Activated naive CD4-positive, alpha-beta T cell treated with anti-CD3 and anti-CD28 coated beads, Interleukin-2, amount 10 ng/mL, durations not matched to agents 7 days and 5 days (primary cell): ENCODE measurements around the gene CTBP1.

Source experiments
- CTCF ChIA-PET: fragments of 350-600 bp; sonication (Branson Sonifier 250); formaldehyde crosslinking; loops from one replicate; lab custom pipeline; 2021; ENCODE audit warnings: antibody characterized with exemption; lab: Charles Lee
- DNase-seq: peaks from one replicate; pipeline ENCODE4 v3.0.0-alpha.2; 2020
- H3K27ac Mint-ChIP-seq: one replicate; pipeline ENCODE4 v1.8.0; 2021; ENCODE audit warnings: mild to moderate bottlenecking, moderate library complexity, mixed read lengths
- H3K27me3 Mint-ChIP-seq: one replicate; pipeline ENCODE4 v1.8.0; 2021; ENCODE audit warnings: mild to moderate bottlenecking, mixed read lengths
- H3K36me3 Mint-ChIP-seq: one replicate; pipeline ENCODE4 v1.8.0; 2021; ENCODE audit warnings: mixed read lengths
- H3K4me1 Mint-ChIP-seq: one replicate; pipeline ENCODE4 v1.8.0; 2021; ENCODE audit warnings: mixed read lengths
- H3K4me3 Mint-ChIP-seq: one replicate; pipeline ENCODE4 v1.8.0; 2021; ENCODE audit warnings: mild to moderate bottlenecking, moderate library complexity, mixed read lengths
- H3K9me3 Mint-ChIP-seq: one replicate; pipeline ENCODE4 v1.8.0; 2021; ENCODE audit warnings: mixed read lengths

The CTBP1 gene

GRCh38 chr4:1225272-1226143 is 23.4 kb downstream of the CTBP1 start:
- H3K27me3 Mint-ChIP-seq: no peaks in the 10 kb centered on the region
- no peaks in the 10 kb centered on the region for H3K9me3 Mint-ChIP-seq
- H3K4me1 Mint-ChIP-seq: peaks cover 3% of the 10 kb centered on the region
- H3K27ac Mint-ChIP-seq: no peak overlapping the region
- H3K4me3 Mint-ChIP-seq: no peak overlapping the region
- no peak for DNase-seq
- CTCF ChIA-PET: no interaction called here
- peaks cover 65% of the 10 kb centered on the region for H3K36me3 Mint-ChIP-seq

GRCh38 chr4:1223841-1224809 is 24.8 kb downstream of the CTBP1 start:
- peaks cover 63% of the 10 kb centered on the region for H3K36me3 Mint-ChIP-seq
- no peaks in the 10 kb centered on the region for H3K9me3 Mint-ChIP-seq

GRCh38 chr4:1222938-1223690 is 25.8 kb downstream of the CTBP1 start:
- Mint-ChIP-seq H3K9me3 (no peaks in the 10 kb centered on the region), H3K4me3 (no peak overlapping the region), H3K36me3 (peaks cover 67% of the 10 kb centered on the region), H3K4me1 (peaks cover 13% of the 10 kb centered on the region), H3K27ac (no peak overlapping the region), H3K27me3 (no peaks in the 10 kb centered on the region)
- CTCF ChIA-PET: interaction anchor here (1.2 kb wide), 1 partner anchor 45 kb away, joined by 4 read pairs; no protein-coding TSS in a partner anchor
- no peak for DNase-seq

More at GRCh38 chr4:1223841-1224809, 24.8 kb downstream of the CTBP1 start:
- CTCF ChIA-PET: interaction anchor here (1.2 kb wide), 1 partner anchor 44 kb away, joined by 4 read pairs; no protein-coding TSS in a partner anchor
- Mint-ChIP-seq H3K4me1 (peaks cover 9% of the 10 kb centered on the region), H3K4me3 (no peak overlapping the region), H3K27ac (no peak overlapping the region), H3K27me3 (no peaks in the 10 kb centered on the region)
- no peak for DNase-seq

- no peak overlapping the region for H3K4me3 Mint-ChIP-seq
- CTCF ChIA-PET: no interaction called here
- no peaks in the 10 kb centered on the region for H3K27me3 Mint-ChIP-seq
- no peaks in the 10 kb centered on the region for H3K9me3 Mint-ChIP-seq
- peaks cover 17% of the 10 kb centered on the region for H3K4me1 Mint-ChIP-seq
- no peak for DNase-seq
- H3K27ac Mint-ChIP-seq: no peak overlapping the region
- H3K36me3 Mint-ChIP-seq: peaks cover 66% of the 10 kb centered on the region
Measured at GRCh38 chr4:1222036-1222789, 26.7 kb downstream of the CTBP1 start.

GRCh38 chr4:1221155-1221870 is 27.6 kb downstream of the CTBP1 start:
- Mint-ChIP-seq H3K9me3 (no peaks in the 10 kb centered on the region), H3K4me3 (no peak overlapping the region), H3K27me3 (no peaks in the 10 kb centered on the region), H3K36me3 (peaks cover 62% of the 10 kb centered on the region), H3K27ac (peak overlapping the region; percentile 26), H3K4me1 (peaks cover 26% of the 10 kb centered on the region)
- CTCF ChIA-PET: no interaction called here
- no peak for DNase-seq

- Mint-ChIP-seq H3K4me1 (peaks cover 34% of the 10 kb centered on the region), H3K36me3 (peaks cover 59% of the 10 kb centered on the region)
Measured at GRCh38 chr4:1220566-1220965, 28.4 kb downstream of the CTBP1 start.

GRCh38 chr4:1219566-1219950 is 29.4 kb downstream of the CTBP1 start:
- Mint-ChIP-seq H3K27ac (peak overlapping the region; percentile 13), H3K36me3 (peaks cover 59% of the 10 kb centered on the region), H3K9me3 (no peaks in the 10 kb centered on the region), H3K27me3 (no peaks in the 10 kb centered on the region), H3K4me3 (no peak overlapping the region), H3K4me1 (peaks cover 37% of the 10 kb centered on the region)
- CTCF ChIA-PET: interaction anchor here (1.1 kb wide), 1 partner anchor 46 kb away, joined by 3 read pairs; the partner anchor contains the start of gene SPON2
- no peak for DNase-seq

More at GRCh38 chr4:1220566-1220965, 28.4 kb downstream of the CTBP1 start:
- Mint-ChIP-seq H3K4me3 (no peak overlapping the region), H3K27ac (peak overlapping the region; percentile 26), H3K9me3 (no peaks in the 10 kb centered on the region), H3K27me3 (no peaks in the 10 kb centered on the region)
- DNase-seq: no peak
- CTCF ChIA-PET: no interaction called here

- Mint-ChIP-seq H3K4me1 (peaks cover 37% of the 10 kb centered on the region), H3K4me3 (no peak overlapping the region), H3K27me3 (no peaks in the 10 kb centered on the region), H3K36me3 (peaks cover 52% of the 10 kb centered on the region), H3K9me3 (no peaks in the 10 kb centered on the region), H3K27ac (peak overlapping the region; percentile 69)
- CTCF ChIA-PET: interaction anchor here (1.1 kb wide), 1 partner anchor 46 kb away, joined by 3 read pairs; the partner anchor contains the start of gene SPON2
- DNase-seq: no peak
Measured at GRCh38 chr4:1218634-1219565, 30.0 kb downstream of the CTBP1 start.

- no peaks in the 10 kb centered on the region for H3K27me3 Mint-ChIP-seq
- H3K36me3 Mint-ChIP-seq: peaks cover 53% of the 10 kb centered on the region
- peak overlapping the region; percentile 49 for H3K4me3 Mint-ChIP-seq
- no peak for DNase-seq
- H3K4me1 Mint-ChIP-seq: peaks cover 37% of the 10 kb centered on the region
- no peaks in the 10 kb centered on the region for H3K9me3 Mint-ChIP-seq
- peak overlapping the region; percentile 82 for H3K27ac Mint-ChIP-seq
- CTCF ChIA-PET: interaction anchor here (0.8 to 2.6 kb wide), 2 partner anchors 14 to 50 kb away, joined by 3 to 16 read pairs; no protein-coding TSS in a partner anchor
Measured at GRCh38 chr4:1217366-1217765, 31.6 kb downstream of the CTBP1 start.

GRCh38 chr4:1216869-1217294 is 32.0 kb downstream of the CTBP1 start:
- H3K9me3 Mint-ChIP-seq: no peaks in the 10 kb centered on the region
- CTCF ChIA-PET: interaction anchor here (0.8 to 2.6 kb wide), 2 partner anchors 13 to 50 kb away, joined by 3 to 16 read pairs; no protein-coding TSS in a partner anchor
- peaks cover 37% of the 10 kb centered on the region for H3K4me1 Mint-ChIP-seq
- H3K4me3 Mint-ChIP-seq: peak overlapping the region; percentile 49
- peaks cover 54% of the 10 kb centered on the region for H3K36me3 Mint-ChIP-seq
- no peaks in the 10 kb centered on the region for H3K27me3 Mint-ChIP-seq
- peak; percentile 85 for DNase-seq
- H3K27ac Mint-ChIP-seq: peak overlapping the region; percentile 82

GRCh38 chr4:1216076-1216614 is 32.8 kb downstream of the CTBP1 start:
- H3K9me3 Mint-ChIP-seq: no peaks in the 10 kb centered on the region
- H3K4me1 Mint-ChIP-seq: peaks cover 37% of the 10 kb centered on the region
- peak overlapping the region; percentile 49 for H3K4me3 Mint-ChIP-seq
- CTCF ChIA-PET: interaction anchor here (2.6 kb wide), 1 partner anchor 49 kb away, joined by 16 read pairs; no protein-coding TSS in a partner anchor
- DNase-seq: no peak
- H3K27ac Mint-ChIP-seq: peak overlapping the region; percentile 82
- H3K36me3 Mint-ChIP-seq: peaks cover 48% of the 10 kb centered on the region
- no peaks in the 10 kb centered on the region for H3K27me3 Mint-ChIP-seq
